Ishikawa (cell line): Measurements from ENCODE around the gene SCN8A.

ENCODE experiments used
- CEBPB ChIP-seq: IDR thresholded peaks from 2 replicates; pipeline ENCODE4 v1.6.1; 2012
- CREB1 ChIP-seq: IDR thresholded peaks from 2 replicates; pipeline ENCODE4 v1.6.1; 2012; ENCODE audit warnings: low read depth
- EGR1 ChIP-seq: IDR thresholded peaks from 2 replicates; pipeline ENCODE4 v1.6.1; 2012
- EP300 ChIP-seq: IDR thresholded peaks from 2 replicates; pipeline ENCODE4 v1.6.1; 2012; ENCODE audit warnings: borderline replicate concordance
- FOXM1 ChIP-seq: IDR thresholded peaks from 2 replicates; pipeline ENCODE4 v1.6.1; 2012; ENCODE audit warnings: low read depth, borderline replicate concordance
- MAX ChIP-seq: IDR thresholded peaks from 2 replicates; pipeline ENCODE4 v1.6.1; 2012
- NFIC ChIP-seq: IDR thresholded peaks from 2 replicates; pipeline ENCODE4 v1.6.1; 2012
- RAD21 ChIP-seq: IDR thresholded peaks from 2 replicates; pipeline ENCODE4 v1.6.1; 2012; ENCODE audit warnings: low read depth
- REST ChIP-seq: IDR thresholded peaks from 2 replicates; pipeline ENCODE4 v1.6.1; 2012; ENCODE audit warnings: low read depth, mild to moderate bottlenecking
- TAF1 ChIP-seq: IDR thresholded peaks from 2 replicates; pipeline ENCODE4 v1.6.1; 2012; ENCODE audit warnings: low read depth, mild to moderate bottlenecking
- TCF12 ChIP-seq: IDR thresholded peaks from 2 replicates; pipeline ENCODE4 v1.6.1; 2012; ENCODE audit warnings: low read depth
- TEAD4 ChIP-seq: IDR thresholded peaks from 2 replicates; pipeline ENCODE4 v1.6.1; 2012
- USF1 ChIP-seq: IDR thresholded peaks from 2 replicates; pipeline ENCODE4 v1.6.1; 2012
- YY1 ChIP-seq: IDR thresholded peaks from 2 replicates; pipeline ENCODE4 v1.6.1; 2012; ENCODE audit warnings: low read depth
- ZBTB7A ChIP-seq: IDR thresholded peaks from 2 replicates; pipeline ENCODE4 v1.6.1; 2012; ENCODE audit warnings: low read depth

SCN8A gene

GRCh38 chr12:51848326-51848727, 257.3 kb downstream of the SCN8A start, which contains the start of gene FIGNL2:
TSS of gene FIGNL2 (minus strand) at chr12:51848718. CDS start at chr12:51822413, 26,305 bp downstream.
- 0 out of 2 replicates have a peak, but pooled peaks have one; percentile 2 for TF ChIP-seq ZBTB7A
- TF ChIP-seq EGR1: 0 out of 2 replicates have a peak, but pooled peaks have one; percentile 1
- no peak for TF ChIP-seq TAF1

DNA sequence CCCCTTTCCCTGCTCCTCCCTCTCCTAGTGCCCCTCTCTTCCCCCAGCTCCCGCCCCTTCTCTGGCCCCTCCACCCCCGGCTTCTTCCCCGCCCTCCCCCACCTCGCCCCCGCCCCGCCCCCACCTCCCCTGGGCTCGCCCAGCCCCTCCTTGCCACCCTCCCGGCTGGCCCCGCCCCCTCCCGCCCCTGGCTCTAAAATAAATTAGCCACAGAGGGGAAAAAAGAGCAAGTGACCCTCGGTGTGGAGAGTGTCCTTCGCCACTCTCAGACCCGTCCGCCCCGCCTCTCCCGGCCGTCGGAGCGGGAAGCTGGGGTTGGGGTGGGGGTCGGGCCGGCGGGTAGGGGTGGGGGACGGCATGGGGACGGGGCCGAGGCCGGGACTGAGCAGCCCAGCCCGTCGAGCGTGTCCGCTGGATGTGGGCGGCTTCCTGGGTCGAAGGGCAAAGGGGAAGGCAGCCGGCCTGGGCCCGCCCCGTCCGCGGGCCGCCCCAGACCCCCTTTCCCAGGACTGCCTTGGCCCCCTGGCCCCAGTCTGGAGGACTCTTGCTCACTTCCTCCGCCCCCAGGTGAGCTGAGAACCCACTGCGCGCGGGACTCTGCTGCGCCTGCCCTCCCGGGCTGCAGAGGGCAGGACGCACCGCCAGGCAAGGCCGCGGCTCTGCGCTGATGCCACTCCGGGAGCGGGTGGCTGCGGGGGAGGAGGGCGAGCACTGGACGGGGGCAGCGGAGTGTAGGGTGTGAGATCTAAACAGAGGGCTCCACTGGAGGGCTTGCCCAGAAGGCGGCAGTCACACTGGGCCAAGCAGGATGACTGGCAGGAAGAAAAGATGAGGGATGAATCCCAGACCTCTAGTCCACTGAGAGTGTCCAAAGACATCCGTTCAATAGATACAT, 258.1 kb downstream of the SCN8A start:
- no peak for TF ChIP-seq CEBPB
- no peak for TF ChIP-seq ZBTB7A

DNA sequence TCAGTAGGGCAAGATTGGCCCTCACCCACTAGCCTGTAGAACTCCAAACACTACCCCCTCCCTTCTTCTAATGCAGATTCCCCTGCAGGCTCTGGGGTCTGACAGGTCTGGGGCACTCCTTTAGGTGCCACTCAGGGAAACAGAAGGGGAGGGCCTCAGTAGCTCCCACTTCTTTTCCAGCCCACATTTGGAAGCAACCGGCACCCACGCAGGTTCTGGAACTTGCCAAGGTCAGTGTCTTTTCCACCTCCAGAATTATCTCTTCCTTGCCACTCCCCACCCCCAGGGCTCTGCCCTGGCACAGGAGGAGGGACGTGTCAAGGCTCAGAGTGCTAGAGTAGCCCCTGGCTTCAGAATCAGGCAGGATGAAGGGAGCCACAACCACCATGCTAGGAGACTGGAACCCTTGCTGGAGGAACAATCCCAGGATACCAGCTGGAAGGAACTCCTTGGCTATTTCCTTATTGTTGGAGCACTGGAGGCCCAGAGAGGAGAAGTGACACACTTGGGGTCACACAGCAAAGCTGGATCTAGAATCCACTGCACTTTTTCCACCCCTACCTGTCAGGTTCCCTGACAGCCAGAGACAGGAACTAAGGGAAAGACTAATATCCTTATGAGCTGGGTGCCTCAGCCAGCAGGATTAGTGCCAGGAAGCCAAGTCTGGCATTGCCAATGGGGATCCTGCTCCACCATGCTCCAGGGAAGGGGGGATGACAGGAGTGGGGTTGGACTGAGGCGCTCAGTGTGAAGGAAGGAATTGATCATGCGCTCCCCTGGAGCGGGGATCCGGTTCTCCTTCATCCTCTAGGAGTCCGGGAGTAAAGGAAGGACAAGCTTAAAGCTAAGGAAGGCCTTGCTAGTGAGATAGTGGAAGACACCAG, 259.3 kb downstream of the SCN8A start:
- no peak for TF ChIP-seq CREB1
- no peak for TF ChIP-seq FOXM1
- no peak for TF ChIP-seq TCF12
- TF ChIP-seq ZBTB7A: no peak

DNA sequence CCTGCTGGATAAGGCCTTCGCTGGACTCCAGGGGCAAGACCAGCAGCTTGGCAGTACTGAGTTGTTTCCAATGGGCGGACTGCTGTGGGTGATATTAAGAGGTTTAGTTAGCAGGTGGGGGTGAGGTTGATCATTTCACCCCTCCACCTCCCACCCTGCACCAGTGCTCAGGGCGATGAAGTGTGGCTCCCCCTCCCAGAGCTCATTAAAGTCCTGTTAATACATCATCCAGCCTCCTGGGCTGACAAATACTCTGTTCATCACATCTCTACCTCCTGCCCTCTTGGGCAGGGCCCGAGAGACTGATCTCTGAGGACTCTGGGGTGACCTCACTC, 259.9 kb downstream of the SCN8A start:
- TF ChIP-seq ZBTB7A: no peak
- TF ChIP-seq REST: no peak
- TF ChIP-seq CEBPB: no peak
- TF ChIP-seq YY1: no peak
- no peak for TF ChIP-seq TCF12
- no peak for TF ChIP-seq MAX
- TF ChIP-seq RAD21: no peak
- no peak for TF ChIP-seq TAF1
- TF ChIP-seq USF1: no peak
- no peak for TF ChIP-seq CREB1
- no peak for TF ChIP-seq EP300
- TF ChIP-seq FOXM1: no peak
- TF ChIP-seq TEAD4: no peak

- TF ChIP-seq RAD21 (no peak), CREB1 (no peak), YY1 (no peak), NFIC (no peak), TEAD4 (no peak), TCF12 (no peak), EGR1 (no peak), MAX (no peak), ZBTB7A (no peak), EP300 (no peak), TAF1 (no peak), USF1 (no peak), CEBPB (no peak), FOXM1 (no peak), REST (no peak)
These were observed 260.5 kb downstream of the SCN8A start for GRCh38 chr12:51851413-51852124.
